Myocyte (in vitro differentiated cells): ENCODE data around the gene LRRN3. TPM values are rescaled to one million over a fixed set of nuclear protein-coding genes. Genes with fewer than 3 reads are reported as not detected.

Experiments
- DNase-seq: peaks from one replicate; pipeline ENCODE4 v3.0.0-alpha.2; 2012; ENCODE audit warnings: low read depth
- total RNA-seq: library from RNA; depleted of rRNA; stranded (reverse); fragments of >200 nt; gene quantifications from 2 replicates; pipeline ENCODE4 v1.2.3, GENCODE V29; 2014

The LRRN3 gene
- total RNA-seq, 1 donor from 2014 or later, result 26.9 TPM

DNA sequence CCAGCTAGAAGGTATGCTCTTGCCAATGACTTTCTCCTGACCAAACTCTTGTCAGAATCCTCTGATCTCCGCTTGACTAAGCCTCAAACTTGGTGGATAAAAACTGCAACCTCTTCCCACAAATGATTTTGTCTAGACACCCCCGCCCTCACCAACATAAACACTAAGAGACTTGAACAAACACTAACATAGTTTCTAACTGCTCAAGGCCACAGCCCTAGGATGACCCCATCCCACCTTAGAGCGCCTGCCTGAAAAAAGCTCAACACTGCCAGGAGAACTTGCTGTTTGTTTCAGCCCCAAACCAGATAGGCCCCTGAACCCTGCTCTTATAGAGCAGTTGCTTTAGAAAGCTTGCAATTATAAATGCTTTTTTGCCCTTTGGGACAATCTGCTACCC, 71.8 kb downstream of the LRRN3 start:
- no peak for DNase-seq

DNA sequence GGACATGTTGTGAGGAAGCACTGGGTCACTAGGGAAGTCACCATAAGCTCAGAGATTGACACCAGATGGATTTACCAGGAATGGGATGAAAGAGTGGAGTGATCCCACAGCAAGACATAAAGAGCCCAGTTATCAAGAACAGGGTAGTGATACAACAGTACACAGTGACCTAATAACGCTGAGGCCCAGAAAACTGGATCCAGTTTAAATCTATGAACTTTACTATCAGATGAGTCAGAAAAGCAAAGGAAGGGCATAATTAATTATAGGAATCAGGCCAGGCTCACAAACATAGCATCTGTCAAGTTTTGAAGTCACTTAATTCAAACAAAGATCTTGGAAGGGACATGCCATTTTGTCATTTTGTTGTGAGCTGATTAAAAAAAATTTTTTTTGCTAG, 73.5 kb downstream of the LRRN3 start:
- no peak for DNase-seq

DNA sequence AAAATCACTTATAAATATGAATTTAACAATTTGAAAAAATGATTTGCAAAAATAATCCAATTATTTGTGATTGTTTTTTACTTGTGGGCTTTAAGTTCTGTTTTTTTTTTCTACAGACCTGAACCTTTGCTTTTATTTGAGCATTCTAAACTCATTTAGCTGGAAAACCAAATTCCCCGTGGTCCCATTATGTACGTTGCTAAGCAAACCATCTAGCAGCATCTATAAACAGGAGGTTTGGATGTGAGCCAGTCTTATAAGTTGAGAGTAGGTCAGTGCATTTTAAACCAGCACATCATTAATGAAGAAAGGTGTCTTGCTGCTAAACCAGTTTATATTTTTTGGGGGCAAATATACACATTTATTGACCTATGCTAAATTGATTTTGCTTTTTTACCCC, 77.3 kb downstream of the LRRN3 start:
- peak; percentile 40 for DNase-seq

DNA sequence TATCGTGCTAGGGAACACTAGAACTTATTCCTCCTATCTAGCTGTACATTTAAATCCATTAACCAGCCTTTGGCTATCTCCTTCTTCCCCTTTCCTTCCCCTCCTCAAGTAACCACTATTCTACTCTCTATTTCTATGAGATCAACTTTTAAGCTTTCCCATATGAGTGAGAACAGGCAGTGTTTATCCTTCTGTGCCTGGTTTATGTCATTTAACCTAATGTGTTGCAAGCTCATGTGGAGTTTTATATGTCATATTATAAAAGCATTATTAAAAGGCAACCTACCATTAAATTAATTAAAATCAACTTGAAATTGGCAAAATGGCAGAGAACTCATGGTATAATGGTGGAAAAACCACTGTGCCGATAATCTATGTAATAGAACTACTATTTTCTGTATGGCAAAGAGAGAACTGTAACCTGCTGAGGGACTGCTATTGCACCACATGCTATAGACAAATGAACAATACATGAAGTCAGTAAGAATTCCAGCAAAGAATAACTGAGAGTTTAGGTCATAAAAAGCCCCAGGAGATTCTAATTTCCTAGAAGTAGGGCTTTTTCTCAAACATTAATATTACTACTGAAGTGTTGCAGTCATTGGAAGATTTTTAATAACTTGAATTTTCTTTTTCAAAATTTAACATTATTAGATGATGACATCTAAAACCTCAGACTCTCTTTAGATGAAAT, 81.8 kb downstream of the LRRN3 start:
- DNase-seq, result no peak

DNA sequence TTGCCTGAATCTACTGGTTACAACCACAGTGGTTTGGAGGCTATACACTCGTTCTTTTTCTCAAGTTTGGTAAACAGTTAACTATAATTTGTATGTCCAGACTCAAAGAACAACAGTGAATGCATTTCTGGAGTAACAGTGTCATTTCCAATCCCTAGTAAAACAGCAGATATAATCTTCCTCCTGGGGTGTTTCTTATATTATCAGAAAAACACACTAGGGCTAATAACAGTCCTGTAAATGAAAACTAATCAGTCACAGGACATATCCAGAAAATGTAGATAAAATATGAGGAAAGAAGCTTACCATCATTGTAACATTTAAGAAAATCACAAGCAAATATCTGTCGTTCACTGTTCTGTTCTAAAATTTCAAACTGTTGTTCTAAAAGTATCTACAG, 82.6 kb downstream of the LRRN3 start:
- no peak for DNase-seq

DNA sequence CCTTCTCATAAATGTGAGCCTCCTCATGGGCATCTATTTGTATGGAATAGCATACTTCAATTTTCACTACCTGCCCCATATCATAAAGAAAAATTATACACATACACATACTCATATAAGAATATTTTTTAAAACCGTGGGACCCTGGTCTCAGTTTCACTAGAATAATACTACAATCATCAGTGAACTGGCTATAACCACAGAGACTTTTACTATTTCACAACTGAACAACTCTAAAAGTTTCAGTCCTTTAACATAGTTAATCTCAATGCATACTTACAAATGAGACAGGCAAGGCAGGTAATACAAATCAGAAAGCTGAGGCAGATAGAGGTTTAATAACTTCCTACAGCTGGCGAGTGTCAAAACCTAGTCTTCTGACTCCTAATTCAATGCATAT, 83.1 kb downstream of the LRRN3 start:
- no peak for DNase-seq

DNA sequence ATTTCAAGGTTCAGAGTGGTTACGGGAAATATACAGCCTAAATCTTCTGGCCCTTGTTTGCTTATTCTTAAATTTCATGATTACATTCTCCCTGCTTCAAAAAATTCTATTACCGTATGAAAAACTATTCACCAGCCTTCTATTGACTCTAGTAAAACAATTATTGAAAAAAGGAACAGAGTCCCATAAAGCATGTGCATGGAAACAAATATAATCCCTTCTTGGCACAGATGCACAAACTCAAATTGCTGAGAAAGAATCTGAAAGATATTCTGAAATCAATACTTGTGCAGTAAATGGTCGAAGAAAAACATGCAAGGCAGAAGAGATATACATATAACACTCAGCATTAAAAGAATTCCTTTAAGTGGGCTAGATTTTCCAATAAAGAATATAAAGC, 83.6 kb downstream of the LRRN3 start:
- DNase-seq, result no peak
